ENCODE data around the gene ANKRD13A.
"Not testable (repeated sequence)": the region's sequence is repeated elsewhere in the genome, so short reads cannot be mapped to it uniquely, and the experiment has no call there.

ANKRD13A gene

DNA sequence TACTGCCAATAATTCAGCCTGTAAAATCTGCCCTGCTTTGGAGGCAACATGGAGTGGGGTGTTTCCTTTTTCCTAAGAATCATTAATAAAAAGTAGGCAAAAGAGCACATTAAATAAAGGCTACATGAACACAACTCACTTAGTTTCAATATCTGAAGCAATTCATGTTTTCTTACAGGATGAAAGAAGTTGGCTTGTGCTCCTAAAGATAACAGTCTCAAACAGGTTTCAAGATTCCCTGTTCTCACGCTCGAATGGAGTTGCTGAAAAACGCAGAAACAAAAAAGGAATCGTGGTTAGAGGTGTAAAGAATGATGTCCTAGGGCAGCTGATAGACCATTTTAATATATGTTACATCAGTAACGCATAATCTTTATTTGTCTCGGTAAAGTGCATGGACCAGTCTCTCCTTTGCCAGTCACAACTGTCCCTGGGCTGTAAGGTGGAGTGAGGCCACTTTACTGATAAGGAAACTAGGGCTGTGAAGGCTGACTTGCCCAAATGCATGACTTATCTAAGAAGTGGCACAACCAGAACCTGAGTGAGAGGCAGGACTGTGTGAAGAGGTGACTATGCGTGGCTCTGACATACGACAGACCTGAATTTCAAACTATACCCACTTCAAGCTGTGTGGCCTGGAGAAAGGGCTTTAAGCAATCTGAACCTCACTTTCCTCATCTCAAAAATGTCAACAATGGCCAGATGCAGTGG is 15.6 kb upstream of the ANKRD13A start:
- DNase-seq (ENCODE audit: low spot score): no peak

DNA sequence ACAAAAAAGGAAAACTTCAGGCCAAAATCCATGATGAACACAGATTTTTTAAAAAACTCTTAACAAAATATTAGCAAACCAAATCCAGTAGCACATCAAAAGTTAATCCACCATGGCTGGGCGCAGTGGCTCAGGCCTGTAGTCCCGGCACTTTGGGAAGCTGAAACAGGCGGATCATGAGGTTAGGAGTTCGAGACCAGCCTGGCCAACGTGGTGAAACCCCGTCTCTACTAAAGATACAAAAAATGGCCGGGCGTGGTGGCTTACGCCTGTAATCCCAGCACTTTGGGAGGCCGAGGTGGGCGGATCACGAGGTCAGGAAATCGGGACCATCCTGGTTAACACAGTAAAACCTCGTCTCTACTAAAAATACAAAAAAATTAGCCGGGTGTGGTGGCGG is 13.0 kb upstream of the ANKRD13A start:
- not testable (repeated sequence) for DNase-seq (ENCODE audit: low spot score)

DNA sequence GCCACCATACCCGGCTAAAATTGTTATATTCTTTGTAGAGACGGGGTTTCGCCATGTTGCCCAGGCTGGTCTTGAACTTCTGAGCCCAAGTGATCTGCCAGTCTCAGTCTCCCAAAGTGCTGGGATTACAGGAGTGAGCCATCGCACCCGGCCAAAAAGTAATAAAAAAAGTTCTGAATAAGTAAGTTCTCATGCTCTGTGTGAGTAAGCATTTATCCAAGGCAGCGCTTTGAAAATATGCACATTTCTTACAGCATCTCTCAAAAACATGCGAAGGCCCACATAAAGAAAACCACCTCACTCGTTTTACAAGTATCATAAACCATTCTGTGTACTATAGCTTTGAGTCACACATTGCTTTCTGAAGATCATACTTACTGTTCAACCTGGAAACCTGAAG is 11.6 kb upstream of the ANKRD13A start:
- DNase-seq (ENCODE audit: low spot score): no peak

DNA sequence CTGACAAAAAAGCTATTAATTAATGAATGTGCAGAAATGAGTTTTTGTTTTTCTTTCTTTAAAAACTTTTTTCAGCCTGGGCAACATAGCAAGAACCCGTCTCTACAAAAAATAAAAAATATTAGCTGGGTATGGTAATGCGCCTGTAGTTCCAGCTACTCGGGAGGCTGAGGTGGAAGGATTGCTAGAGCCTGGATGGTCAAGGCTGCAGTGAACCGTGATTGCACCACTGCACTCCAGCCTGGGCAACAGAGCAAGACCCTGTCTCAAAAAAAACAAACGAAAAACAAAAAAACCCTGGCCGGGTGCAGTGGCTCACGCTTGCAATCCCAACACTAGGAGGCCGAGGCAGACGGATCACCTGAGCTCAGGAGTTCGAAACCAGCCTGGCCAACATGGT is 11.0 kb upstream of the ANKRD13A start:
- no peak for DNase-seq (ENCODE audit: low spot score)

DNA sequence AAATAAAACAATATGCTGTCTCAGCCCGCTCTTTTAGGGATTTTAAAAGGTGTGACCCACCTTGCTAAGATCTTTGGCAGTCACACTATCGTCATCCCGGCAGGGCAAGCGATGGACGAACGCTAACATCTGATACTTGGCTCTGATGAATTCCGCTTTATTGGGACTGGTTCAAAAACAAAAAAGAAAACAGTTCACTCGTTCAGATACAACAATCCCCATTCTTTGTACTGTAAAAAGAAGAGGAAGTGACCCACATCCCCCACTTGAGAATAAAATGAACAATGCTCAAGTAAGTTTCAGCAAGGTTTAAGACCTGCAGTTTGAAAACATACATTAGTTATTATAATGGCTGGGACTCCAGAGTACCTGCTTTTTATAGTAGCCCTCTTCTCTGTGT is 10.3 kb upstream of the ANKRD13A start:
- DNase-seq (ENCODE audit: low spot score): no peak

DNA sequence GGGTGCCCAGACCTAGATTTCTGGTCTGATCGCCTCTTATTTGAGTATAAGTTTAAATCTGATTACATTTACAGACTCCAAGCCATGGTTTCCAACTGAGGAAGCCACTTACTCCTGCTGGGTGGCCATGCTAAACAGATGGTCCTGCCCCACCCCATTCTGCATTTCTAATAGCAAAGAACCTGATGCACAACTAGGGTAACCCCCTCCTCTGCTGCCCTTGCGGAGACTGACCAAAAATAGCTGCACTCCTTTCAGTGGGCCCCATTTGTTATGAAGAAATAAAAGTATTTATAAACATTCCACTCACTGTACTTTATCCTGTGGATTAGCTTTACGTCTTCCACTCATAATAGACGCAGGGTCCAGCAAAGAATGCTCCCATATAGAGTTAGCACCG is 9.8 kb upstream of the ANKRD13A start:
- no peak for DNase-seq (ENCODE audit: low spot score)

DNA sequence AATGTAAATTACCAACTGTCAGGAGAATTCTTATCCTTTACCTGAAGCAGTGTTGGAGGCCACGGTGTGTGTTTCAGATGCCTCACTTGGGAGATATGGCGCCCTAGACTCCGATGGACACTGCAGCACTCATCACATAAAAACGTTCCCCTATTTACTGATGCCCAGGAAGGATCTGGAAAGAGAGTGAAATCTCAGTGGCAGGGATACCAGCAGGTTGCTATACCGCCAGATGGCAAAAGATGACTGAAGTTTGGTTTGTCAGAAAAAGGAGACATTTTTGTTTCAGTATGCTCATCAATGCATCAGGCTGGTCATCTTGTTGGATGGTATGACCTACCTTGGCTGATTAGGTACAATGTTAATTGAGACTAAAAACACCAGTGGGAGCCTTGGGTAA is 7.6 kb upstream of the ANKRD13A start:
- DNase-seq (ENCODE audit: low spot score): no peak

DNA sequence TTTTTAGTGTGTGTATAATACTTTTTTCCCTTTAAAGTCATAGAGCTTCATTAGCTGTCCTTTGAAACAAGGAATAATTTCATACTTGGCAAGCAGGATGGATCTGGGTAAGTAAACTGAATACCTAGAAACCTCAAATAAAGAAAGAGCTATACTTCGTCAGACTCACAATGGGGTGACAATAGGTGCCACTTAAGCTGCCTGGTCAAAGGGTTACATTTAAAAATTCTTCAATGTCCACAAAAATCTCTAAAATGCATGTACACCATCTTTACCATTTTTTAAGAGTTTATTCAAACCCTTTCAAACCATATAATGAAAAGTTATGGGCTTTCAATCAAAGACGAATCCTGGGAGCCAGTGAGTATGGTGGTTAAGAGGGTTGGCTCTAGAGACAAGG is 6.1 kb upstream of the ANKRD13A start:
- DNase-seq (ENCODE audit: low spot score): no peak

DNA sequence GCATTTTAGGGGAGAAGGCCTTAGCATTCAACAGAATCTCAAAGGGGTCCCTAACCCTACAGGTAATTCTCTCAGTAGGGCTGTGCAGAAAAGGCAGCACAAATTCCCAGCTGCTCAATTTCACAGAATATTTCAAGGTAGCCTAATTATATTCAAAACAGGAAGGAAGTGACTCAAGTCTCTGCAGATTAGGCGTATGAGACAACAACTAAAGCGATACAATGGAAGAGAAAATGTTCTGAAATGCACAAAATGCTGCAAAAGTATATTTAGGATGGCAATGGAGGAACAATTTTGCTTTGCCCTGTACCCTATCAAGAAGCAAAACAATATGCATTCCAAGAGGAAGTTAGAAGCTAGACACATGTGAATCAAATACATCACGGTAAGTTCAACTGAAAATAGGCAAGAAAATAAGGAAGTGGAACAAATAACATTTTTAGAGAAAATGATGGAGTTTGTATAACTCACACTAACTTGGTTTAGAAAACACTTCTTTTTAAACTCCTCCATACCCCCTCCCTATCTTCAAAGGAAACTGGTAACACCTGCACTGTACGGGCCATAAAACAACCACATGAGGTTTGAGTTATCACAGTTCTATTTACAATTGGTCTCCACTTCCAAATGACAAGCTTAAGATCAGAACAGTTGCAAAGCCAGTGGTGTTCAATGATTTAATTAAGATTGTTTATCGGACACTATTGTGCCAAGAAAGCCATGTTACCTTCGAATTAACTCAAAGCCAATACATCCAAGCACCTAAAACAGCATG is 4.6 kb upstream of the ANKRD13A start:
- no peak for DNase-seq (ENCODE audit: low spot score)

DNA sequence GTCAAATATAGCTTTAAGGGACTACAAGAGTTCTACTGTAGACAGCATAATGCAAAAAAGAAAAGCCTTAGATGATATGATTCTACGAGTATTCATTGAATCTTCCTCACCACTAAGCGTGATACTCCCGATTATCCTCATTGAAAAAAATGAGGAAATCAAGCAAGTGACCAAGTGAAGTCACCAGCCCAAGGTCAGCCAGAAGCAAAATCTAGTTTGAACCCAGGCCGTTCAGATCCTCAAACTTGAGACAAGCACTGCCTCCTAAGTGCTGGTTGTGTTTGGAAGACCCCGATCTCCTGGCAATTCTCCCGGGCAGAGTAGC is 3.9 kb upstream of the ANKRD13A start:
- DNase-seq (ENCODE audit: low spot score): no peak

DNA sequence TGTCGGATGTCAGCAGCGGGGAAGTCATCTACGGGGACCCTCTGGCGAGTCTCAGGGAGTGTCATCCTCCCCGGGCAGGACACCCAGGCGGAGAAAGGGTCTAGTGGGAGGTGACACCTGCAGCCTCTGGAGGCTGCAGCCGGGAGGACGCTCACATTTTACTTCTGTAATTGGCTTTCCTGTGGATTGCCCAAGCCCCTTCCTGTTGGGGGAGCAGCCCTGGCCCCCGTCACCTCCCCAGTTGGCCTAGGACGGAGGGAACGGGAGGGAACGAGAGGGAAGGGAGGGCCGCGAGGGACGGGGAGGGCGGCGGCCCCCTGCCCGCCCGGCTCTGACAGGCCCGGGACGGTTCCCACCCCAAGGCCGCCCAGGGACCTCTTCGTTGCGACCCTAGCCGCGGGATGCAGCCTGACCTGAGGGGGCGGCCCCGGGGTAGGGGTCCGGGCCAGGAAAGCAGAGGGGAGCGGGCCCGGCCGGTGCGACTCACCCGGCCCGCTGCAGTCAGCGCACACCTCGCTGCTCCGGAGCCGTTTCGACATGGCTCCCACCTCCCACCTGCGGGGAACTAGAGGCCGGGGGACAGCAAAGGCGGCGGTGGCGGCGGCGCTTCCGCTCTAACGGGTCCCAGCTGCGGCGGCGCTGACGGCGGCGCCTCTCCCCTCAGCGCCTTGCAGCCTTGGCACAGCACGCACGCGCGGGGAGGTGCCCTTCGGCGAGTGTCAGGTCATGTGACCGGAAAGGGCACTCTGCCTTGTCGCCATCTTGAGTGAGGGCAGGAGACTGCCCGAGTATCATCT is 3.3 kb upstream of the ANKRD13A start, which contains the start of gene GIT2:
GIT2 (minus strand) TSS at position 683 of the 797 bp plus-strand sequence; CDS start at position 539, 144 bp downstream.
- DNase-seq (ENCODE audit: low spot score): peak; percentile 97

DNA sequence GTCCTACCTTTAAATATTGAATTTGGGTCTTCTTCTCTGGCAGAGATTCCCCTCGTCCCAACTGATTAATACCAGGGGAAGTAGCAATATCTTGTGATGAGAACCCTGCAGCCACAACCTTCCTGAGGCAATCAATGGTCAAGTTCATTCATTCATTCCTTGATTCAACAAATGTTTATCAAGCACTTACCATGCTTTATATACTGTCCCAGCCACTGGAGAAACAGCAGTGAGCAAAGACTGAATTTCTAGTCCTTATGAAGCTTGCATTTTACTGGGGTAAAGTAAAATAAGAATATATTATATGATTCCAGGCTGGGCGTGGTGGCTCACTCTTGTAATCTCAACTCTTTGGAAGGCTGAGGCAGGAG is 2.8 kb upstream of the ANKRD13A start:
- no peak for DNase-seq (ENCODE audit: low spot score)

DNA sequence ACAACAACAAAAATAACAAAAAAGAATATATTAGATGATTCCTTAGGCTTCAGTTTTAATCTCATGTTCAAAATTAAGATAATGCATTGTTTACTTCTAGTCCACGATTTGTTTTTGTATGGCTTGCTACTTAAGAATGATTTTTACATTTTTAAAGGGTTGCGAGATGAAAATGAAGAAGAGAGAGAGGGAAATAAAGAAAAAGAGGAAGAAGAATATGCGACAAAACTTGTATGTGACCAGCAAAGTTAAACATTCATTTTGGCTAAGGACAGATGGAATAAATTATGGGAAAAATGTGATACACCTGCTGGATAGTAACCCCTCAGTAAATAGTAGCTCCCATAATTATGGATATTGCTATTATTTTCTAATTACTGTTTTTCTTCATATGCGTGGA is 1.8 kb upstream of the ANKRD13A start:
- DNase-seq (ENCODE audit: low spot score): no peak

DNA sequence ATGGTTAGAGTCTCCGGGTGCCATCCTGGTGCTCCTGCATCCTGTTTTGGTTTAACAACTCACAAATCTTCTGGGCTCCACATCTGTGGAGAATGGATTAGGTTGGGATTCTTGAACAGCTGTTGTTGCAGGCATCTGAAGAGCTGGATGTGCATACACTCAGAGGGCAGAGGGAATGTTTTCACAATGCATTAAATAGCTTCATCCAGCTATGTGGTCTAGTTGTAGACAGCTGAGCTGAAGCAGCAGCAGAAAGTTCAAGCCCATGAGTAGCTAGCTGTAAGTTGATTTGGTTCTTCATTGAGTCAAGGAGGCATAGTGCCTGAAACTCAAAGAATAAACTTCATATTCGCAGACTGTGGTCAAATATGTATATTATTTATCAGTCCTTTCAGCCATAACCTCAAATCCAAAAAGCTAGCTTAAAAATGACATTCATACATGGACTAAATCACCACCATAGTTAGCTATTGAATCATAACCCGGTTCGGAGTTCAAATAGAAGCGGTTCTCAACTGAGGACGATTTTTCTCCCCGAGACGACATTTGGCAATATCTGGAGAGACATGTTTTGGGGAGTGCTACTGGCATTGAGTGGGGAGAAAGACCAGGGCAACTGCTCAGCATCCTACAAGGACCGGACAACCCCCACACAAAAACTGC is 858 bp upstream of the ANKRD13A start:
- no peak for DNase-seq (ENCODE audit: low spot score)

DNA sequence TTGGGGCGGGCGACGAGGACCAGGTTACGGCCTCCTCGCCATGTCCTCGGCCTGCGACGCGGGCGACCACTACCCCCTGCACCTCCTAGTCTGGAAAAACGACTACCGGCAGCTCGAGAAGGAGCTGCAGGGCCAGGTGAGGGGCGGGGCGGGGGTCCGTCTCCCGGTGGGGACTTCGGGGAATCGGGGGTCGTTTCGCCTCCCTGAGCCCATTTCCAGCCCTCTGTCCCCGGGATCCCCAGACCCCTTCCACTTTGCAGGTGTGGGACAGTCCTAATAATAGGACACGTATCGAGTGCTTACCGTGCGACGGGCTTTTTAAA is 380 bp downstream of the ANKRD13A start:
- DNase-seq (ENCODE audit: low spot score): no peak

DNA sequence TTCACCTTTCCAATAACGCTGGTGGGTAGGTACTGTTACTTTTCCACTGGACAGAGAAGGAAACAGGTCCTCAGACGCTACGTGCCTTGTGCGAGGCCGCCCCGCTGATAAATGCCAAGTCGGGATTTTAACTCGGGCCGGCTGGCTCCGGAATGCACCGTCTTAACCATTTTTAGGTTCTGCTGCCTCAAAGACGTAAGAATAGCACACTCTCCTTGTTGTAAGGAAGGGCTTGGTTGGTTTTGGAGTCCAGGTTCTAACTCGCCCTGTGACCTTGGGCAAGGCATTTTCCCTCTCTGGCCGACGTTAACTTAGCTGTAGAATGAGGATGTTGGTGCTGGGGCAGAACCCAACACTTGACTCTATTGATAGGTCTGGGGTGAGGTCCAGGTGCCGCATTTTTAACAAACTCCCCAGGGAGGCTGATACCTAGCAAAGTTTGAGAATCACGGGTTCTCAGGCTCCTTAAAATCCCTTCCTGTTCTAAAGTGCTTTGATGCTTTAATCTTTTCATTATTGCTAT is 814 bp downstream of the ANKRD13A start:
- peak; percentile 43 for DNase-seq (ENCODE audit: low spot score)

DNA sequence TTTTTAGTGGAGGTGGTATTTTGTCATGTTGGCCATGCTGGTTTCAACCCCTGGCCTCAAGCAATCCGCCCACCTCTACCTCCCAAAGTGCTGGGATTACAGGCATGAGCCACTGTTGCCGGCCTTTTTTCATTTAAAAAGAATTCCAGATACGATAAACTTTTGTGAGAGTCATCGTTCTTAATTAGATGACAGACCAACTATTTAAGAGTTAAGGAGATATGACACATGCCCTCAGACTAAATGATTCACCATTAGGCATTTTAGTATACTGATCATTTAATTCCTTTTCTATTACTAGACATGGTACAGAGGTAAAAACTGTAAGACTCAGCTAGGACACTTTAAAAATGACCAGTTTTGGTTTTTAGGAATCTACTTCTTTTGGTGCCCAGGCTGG is 2.4 kb downstream of the ANKRD13A start:
- DNase-seq (ENCODE audit: low spot score): peak; percentile 61

DNA sequence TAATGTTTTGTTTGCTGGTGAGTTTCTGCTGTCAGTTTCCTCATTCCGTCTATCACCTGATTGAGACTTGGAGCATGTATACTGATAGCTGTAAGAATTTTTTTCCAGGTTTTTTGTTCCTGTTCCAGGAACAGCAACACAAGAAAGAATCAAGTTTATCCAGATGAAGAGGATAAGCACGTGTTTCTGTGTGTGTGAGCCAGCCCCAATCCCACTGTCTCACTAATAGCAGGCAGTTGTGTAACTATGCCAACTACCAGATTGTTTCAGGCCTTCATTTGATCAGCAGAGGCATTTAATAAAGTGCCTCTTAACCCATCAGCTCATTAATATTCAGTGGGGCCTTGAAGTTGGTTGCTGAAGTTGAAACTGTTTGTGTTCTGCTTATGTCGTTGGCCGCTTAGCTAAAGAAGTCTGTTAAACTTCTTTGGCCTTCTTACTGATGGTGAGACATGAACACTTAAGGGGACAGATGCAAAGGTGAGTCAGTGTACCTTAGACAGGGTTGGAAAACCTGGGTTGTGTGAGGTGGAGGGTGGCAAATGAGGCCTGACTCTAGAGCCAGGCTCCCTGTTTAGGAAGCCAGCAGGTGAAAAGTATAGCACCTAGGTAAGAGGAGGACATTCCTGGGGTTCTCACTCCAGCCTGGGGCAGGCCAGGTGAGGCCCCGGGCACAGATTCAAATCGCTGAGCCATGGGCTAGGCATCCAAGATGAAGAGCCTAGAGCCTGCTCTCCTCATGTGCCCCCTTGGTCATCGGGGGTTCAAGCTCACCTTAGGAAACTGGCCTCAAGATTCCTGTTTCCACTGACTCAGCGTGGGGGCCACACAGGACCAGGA is 3.7 kb downstream of the ANKRD13A start:
- peak; percentile 41 for DNase-seq (ENCODE audit: low spot score)

DNA sequence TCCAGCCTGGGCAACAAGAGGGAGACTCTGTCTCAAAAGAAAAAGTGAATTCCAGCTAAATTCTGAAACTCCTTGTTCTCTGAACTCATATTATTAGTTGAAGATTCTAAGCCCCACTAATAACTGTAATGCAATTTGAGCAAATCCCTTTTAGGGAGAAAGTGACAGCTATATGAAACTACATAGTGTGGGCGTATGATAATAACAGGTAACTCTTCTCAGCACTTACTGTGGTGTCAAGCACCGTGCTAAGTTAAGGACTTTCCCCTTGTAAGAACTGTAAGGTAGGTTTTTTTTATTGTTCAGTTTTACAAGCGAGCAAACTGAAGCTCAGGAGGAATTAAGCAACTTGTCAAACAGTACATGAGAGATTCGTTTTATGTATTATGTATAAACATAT is 5.4 kb downstream of the ANKRD13A start:
- DNase-seq (ENCODE audit: low spot score): no peak

DNA sequence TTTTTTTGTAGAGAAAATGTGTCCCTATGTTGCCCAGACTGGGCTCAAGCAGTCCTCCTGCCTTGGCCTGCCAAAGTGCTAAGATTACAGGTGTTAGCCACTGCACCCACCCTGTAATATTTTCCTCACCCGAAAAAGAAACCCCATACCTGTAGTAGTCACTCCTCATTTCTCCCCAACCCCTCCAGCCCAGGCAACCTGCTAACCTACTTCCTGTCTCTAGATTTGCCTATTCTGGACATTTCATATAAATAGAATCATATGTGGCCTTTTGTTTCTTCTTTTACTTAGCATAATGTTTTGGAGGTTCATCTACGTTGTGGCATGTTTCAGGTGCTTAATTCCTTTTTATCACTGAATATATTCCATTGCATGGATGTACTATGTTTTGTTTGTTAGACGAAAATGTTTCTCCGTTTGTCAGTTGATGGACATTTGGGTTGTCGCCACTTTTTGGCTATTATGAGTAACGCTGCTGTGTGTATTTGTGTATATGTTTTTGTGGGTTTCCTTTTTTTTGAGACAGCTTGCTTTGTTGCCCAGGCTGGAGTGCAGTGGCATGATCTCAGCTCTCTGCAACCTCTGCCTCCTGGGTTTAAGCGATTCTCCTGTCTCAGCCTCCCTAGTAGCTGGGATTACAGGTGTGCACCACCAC is 6.2 kb downstream of the ANKRD13A start:
- DNase-seq (ENCODE audit: low spot score): no peak

DNA sequence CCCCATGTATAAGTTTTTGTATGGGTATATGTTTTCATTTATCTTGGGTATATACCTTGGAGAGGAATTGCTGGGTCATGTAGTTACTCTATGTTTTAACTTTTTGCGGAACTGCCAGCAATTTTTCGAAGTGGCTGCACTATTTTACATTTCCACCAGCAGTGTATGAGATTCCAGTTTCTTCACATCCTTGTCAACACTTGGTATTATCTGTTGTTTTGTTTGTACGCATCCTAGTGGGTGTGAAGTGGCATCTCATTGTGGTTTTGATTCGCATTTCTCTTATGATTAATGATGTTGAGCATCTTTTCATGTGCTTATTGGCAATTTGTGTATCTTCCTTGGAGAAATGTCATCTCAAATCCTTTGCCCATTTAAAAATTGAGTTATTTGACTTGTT is 6.9 kb downstream of the ANKRD13A start:
- no peak for DNase-seq (ENCODE audit: low spot score)

All from AG20443 (cell line).